Activated B cell treated with CpG ODN at 0.5 μM for 24 hours (primary cell): ENCODE data around the gene SLC6A5. TPM values are rescaled to one million over a fixed set of nuclear protein-coding genes. Genes with fewer than 3 reads are reported as not detected.

Source experiments
- ATAC-seq: fragments of 200-7000 bp; cut with Tn5 transposase; one replicate; pipeline ENCODE4 v1.10.0; 2021; ENCODE audit warnings: low read depth, mild to moderate bottlenecking, moderate library complexity
- CTCF ChIA-PET: fragments of 350-600 bp; sonication (Branson Sonifier 250); formaldehyde crosslinking; loops from one replicate; lab custom pipeline; 2021; ENCODE audit warnings: antibody characterized with exemption; lab: Charles Lee
- POLR2A ChIA-PET: fragments of 350-600 bp; sonication (Branson Sonifier 250); formaldehyde crosslinking; loops from one replicate; lab custom pipeline; 2021; ENCODE audit warnings: antibody characterized with exemption; lab: Charles Lee
- DNase-seq: peaks from one replicate; pipeline ENCODE4 v3.0.0; 2022
- H3K27ac Mint-ChIP-seq: one replicate; pipeline ENCODE4 v1.8.0; 2020; ENCODE audit warnings: mixed read lengths
- H3K27me3 Mint-ChIP-seq: one replicate; pipeline ENCODE4 v1.8.0; 2021; ENCODE audit warnings: mixed read lengths
- H3K36me3 Mint-ChIP-seq: one replicate; pipeline ENCODE4 v1.8.0; 2021; ENCODE audit warnings: low read depth, mixed read lengths
- H3K4me1 Mint-ChIP-seq: one replicate; pipeline ENCODE4 v1.8.0; 2021; ENCODE audit warnings: mixed read lengths
- H3K4me3 Mint-ChIP-seq: one replicate; pipeline ENCODE4 v1.8.0; 2020; ENCODE audit warnings: mild to moderate bottlenecking, mixed read lengths
- H3K9me3 Mint-ChIP-seq: one replicate; pipeline ENCODE4 v1.8.0; 2020; ENCODE audit warnings: mixed read lengths
- CTCF ChIP-seq: fragments of 200-600 bp; IDR thresholded peaks from one replicate; pipeline ENCODE4 v1.8.0; 2022; ENCODE audit warnings: antibody characterized with exemption, mild to moderate bottlenecking
- intact Hi-C: fragments of 100-400 bp; cut with micrococcal nuclease; formaldehyde crosslinking; loops from one replicate; pipeline ENCODE4 v1.15.1; 2024
- total RNA-seq: library from RNA; stranded (reverse); gene quantifications from 2 replicates; pipeline ENCODE4 v1.2.3, GENCODE V29; 2022

SLC6A5 gene
- total RNA-seq, 1 donor from 2014 or later: not detected

- POLR2A ChIA-PET: no interaction called here
- DNase-seq: no peak
Measured at GRCh38 chr11:20631519-20632168, 32.2 kb downstream of the SLC6A5 start.

GRCh38 chr11:20632169-20632532 lies 32.7 kb downstream of the SLC6A5 start:
- Mint-ChIP-seq H3K27me3 (peaks cover 8% of the 10 kb centered on the region), H3K4me1 (no peaks in the 10 kb centered on the region), H3K9me3 (no peaks in the 10 kb centered on the region), H3K27ac (no peak overlapping the region), H3K4me3 (no peak overlapping the region), H3K36me3 (no peaks in the 10 kb centered on the region)
- ChIA-PET CTCF (no interaction called here), POLR2A (no interaction called here)
- ATAC-seq (no peak), DNase-seq (no peak)
- TF ChIP-seq CTCF: no peak
- intact Hi-C loops: no loop called here

More at GRCh38 chr11:20631519-20632168, 32.2 kb downstream of the SLC6A5 start:
- Mint-ChIP-seq H3K4me3 (no peak overlapping the region), H3K9me3 (no peaks in the 10 kb centered on the region), H3K27ac (no peak overlapping the region), H3K36me3 (no peaks in the 10 kb centered on the region), H3K4me1 (no peaks in the 10 kb centered on the region), H3K27me3 (peaks cover 7% of the 10 kb centered on the region)
- CTCF ChIA-PET: no interaction called here
- intact Hi-C loops: no loop called here
- no peak for TF ChIP-seq CTCF
- no peak for ATAC-seq

GRCh38 chr11:20634044-20634443 lies 34.6 kb downstream of the SLC6A5 start:
- no peak for TF ChIP-seq CTCF
- ChIA-PET CTCF (no interaction called here), POLR2A (no interaction called here)
- DNase-seq (no peak), ATAC-seq (no peak)
- Mint-ChIP-seq H3K4me3 (no peak overlapping the region), H3K36me3 (no peaks in the 10 kb centered on the region), H3K27me3 (peaks cover 14% of the 10 kb centered on the region), H3K27ac (no peak overlapping the region), H3K4me1 (no peaks in the 10 kb centered on the region), H3K9me3 (no peaks in the 10 kb centered on the region)
- intact Hi-C loops: no loop called here

GRCh38 chr11:20634781-20635180 lies 35.4 kb downstream of the SLC6A5 start:
- CTCF ChIA-PET: no interaction called here
- H3K36me3 Mint-ChIP-seq: no peaks in the 10 kb centered on the region

GRCh38 chr11:20638074-20638473 lies 38.7 kb downstream of the SLC6A5 start:
- ChIA-PET CTCF (interaction anchor here (0.8 kb wide), 1 partner anchor 10 kb away, joined by 3 read pairs; no protein-coding TSS in a partner anchor), POLR2A (no interaction called here)
- Mint-ChIP-seq H3K36me3 (no peaks in the 10 kb centered on the region), H3K27me3 (peaks cover 14% of the 10 kb centered on the region), H3K27ac (no peak overlapping the region), H3K4me3 (no peak overlapping the region), H3K9me3 (no peaks in the 10 kb centered on the region), H3K4me1 (no peaks in the 10 kb centered on the region)
- no peak for DNase-seq
- intact Hi-C loops: no loop called here
- no peak for ATAC-seq
- no peak for TF ChIP-seq CTCF

More at GRCh38 chr11:20634781-20635180, 35.4 kb downstream of the SLC6A5 start:
- no peak for TF ChIP-seq CTCF
- no peaks in the 10 kb centered on the region for H3K4me1 Mint-ChIP-seq
- H3K9me3 Mint-ChIP-seq: no peaks in the 10 kb centered on the region
- DNase-seq (no peak), ATAC-seq (no peak)
- H3K27ac Mint-ChIP-seq: no peak overlapping the region
- no peak overlapping the region for H3K4me3 Mint-ChIP-seq
- POLR2A ChIA-PET: no interaction called here
- intact Hi-C loops: no loop called here
- peaks cover 14% of the 10 kb centered on the region for H3K27me3 Mint-ChIP-seq
